CD4-positive, alpha-beta T cell treated with Interleukin-6 at 100 ng/mL for 8 hours (primary cell): ENCODE results near the gene MRGPRF.

Experiments used
- DNase-seq: peaks from one replicate; pipeline ENCODE4 v3.0.0-alpha.2; 2020; ENCODE audit warnings: mixed read lengths, low spot score

Gene MRGPRF

GRCh38 chr11:68963779-68964178 lies 49.3 kb downstream of the MRGPRF start:
- no peak for DNase-seq

GRCh38 chr11:68962527-68963250 lies 50.4 kb downstream of the MRGPRF start:
- DNase-seq: peak; percentile 53

GRCh38 chr11:68961245-68961644 lies 51.8 kb downstream of the MRGPRF start:
- DNase-seq: no peak

- DNase-seq: no peak
These were observed 52.6 kb downstream of the MRGPRF start for GRCh38 chr11:68960294-68961071.

GRCh38 chr11:68959465-68960293 lies 53.4 kb downstream of the MRGPRF start:
- DNase-seq: no peak

- DNase-seq: no peak
These were observed 54.8 kb downstream of the MRGPRF start for GRCh38 chr11:68958211-68958610.

GRCh38 chr11:68956547-68957254 lies 56.3 kb downstream of the MRGPRF start:
- no peak for DNase-seq

GRCh38 chr11:68956142-68956541 lies 56.9 kb downstream of the MRGPRF start:
- DNase-seq: no peak

GRCh38 chr11:68955607-68955958 lies 57.5 kb downstream of the MRGPRF start:
- no peak for DNase-seq

- DNase-seq: no peak
These were observed 58.0 kb downstream of the MRGPRF start for GRCh38 chr11:68954836-68955606.
